Melanocyte of skin (primary cell): ENCODE measurements around the gene CDR2L. TPM values are rescaled to one million over a fixed set of nuclear protein-coding genes. Genes with fewer than 3 reads are reported as not detected.

Experiments used
- small RNA-seq, 2 donors: library from RNA; depleted of rRNA; stranded (forward); fragments of <200 nt; gene quantifications; one replicate each; pipeline ENCODE3, GENCODE V24; 2012
- total RNA-seq, 2 donors: library from RNA; depleted of rRNA; stranded (reverse); fragments of >200 nt; gene quantifications; 2 replicates each; pipeline ENCODE4 v1.2.3, GENCODE V29; 2012

CDR2L gene
- 1 to 10 TPM; 4.1 to 6.0 TPM for total RNA-seq

DNA sequence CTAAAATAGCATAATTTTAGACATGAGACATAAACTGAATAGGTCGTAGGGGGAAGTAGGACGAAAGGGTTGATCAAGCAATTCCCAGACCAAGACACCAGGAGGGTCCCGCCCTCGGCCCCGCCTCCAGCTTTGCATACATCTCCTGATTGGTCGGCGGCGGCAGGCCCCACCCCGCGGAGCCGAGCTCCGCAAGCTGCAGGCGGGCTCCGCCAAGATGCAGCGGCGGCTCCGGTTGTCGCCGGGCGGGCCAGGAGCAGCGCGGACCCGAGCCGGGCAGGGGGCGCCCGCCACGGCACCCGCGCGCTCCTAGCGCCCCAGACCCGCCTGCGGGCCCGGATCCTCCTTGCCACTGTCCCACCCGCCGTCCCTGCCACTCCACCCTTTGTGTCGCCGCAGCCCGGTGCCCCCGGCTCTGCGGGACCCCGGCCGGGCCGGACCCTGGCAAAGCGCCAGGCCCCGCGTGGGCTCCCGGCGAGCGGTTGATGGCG lies at the start of gene CDR2L:
CDR2L (plus strand) TSS at position 215 of the 491 bp plus-strand sequence. CDS start 412 bp downstream, outside the sequence.

DNA sequence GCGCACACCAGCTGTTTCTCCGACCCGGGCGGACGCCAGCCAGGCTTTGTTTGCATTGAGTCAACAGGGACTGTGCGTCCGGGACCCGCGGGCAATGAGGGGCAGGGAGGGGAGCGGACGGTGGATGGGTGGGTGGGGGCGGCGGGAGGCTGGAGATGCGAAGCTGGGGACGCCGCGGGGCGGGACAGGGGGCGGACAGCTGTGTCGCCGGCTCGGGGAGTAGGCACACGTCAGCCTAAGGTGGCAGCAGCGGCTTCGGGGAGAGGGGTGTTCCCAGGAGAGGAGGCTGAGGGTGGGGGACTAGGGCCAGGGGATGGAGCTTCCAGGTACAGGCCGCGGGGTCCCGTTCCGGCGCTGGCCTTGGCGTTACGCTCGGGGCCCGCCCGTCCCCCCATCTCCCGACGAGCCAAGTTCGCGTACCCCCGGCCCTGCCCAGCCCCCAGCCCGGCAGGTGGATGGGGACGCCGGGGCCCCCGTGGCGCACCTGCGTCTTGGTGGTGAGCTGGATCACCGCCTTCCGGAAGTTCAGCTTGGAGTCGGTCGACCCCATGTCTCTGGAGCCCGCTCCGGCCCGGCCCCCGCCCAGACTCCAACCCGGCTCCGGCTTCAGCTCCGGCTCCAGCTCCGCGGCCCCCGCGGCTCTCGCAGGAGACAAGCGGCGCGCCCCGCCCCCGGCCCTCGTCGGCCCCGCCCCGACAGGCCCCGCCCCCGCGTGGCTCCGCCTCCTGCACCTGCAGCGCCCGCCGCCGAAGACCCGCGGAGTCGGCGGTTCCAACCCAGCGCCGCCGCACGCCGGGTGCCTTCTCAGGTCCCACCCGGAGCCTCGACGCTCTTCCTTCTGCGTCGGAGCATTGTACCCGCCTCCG lies 15.1 kb upstream of the CDR2L start, which contains the start of gene HID1:
HID1 (minus strand) TSS at position 653 of the 866 bp plus-strand sequence; CDS start at position 550, 103 bp downstream.

DNA sequence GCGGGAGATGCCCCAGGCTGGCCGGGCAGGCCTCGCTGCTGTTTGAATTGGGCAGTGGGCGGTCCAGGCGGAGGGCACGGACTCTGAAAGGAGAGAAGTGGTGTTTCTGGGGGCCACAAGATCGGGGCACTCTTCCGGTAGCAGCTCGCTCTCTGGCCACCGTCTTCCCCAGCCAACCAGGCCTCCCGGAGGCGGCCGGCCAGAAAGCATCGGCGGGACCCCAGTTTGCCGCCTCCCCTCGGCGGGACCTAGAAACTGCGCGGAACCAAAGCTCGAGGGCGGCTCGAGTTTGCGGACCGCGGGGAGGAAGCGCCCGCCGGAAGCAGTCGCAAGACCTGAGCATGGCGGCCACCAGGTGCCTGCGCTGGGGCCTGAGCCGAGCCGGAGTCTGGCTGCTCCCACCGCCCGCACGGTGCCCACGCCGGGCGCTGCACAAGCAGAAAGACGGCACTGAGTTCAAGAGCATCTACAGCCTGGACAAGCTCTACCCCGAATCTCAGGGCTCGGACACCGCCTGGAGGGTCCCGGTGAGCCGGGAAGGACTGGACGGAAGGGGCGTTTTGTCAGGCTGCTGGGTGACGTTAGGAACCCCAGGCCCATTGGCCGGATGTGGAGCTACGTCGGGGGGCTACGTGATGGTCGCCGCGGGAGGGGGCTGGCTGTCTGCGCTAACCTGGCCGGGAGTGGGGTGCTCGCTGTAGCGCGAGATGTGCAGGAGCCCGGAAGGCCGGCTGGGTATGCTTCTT lies 25.1 kb downstream of the CDR2L start, which contains the start of gene MRPL58:
MRPL58 (plus strand) TSS at position 325 of the 746 bp plus-strand sequence; CDS start at position 342, 17 bp downstream.

DNA sequence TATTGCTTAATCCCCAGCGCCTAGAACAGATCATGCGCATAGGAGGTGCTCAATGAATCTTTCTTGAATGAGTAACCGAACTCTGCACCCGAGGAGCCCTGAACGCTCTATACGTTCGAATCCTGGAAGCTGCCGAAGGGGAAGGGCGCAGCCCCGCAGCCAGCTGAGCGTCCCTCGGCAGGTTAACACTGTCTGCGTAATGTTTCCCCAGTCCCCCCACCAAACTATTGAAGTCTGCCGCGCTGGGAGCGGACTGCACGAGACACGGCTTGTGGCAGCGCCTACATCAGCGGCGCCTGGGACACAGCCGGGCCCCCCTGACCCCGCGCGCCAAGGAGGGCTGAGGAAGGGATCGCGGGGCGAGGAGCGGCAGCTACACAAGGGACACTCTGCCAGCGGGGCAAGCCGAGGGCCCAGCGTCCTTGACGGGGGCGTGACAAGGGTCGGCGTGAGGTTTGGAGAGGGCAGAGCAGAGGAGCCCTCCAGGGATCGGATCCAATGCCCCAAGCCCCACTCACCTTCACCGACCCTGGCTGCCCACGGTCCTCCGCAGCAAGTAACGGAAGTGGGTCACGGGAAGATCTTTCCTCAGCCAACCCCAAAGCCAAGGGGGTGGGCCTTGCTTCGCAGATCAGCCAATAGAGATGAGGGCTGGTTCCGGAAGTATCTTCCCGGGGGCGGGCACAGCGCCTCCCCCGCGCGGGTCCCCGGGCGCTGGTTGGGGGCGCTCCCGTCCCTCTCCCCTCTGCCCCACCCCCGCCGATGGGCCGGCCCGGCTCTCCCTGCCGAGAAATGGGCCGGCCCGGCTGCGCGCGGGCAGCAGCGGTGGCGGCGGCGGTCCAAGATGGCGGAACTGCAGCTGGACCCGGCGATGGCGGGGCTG lies 59.2 kb downstream of the CDR2L start, which contains the start of the genes ATP5PD and KCTD2:
ATP5PD (minus strand) TSS at position 563 of the 883 bp plus-strand sequence. CDS start 4,319 bp downstream, outside the sequence.
KCTD2 (plus strand) TSS at position 819 of the 883 bp plus-strand sequence; CDS start at position 845, 26 bp downstream.

Small RNAs within 50 kb of the gene (small RNA-seq; reads per million reads assigned to genes)
- 0 reads per million in 2 donors for gene RN7SL573P
- gene RNU6-362P: 0 reads per million in 2 donors

Other genes with a start within 250 kb of the CDR2L start
- gene NHERF1, start 239.0 kb upstream of the CDR2L start, total RNA-seq: 10 to 100 TPM in 1 of 2 donors, 1 to 10 TPM in 1; 8.9 to 21.6 TPM
- gene NAT9, start 211.3 kb upstream of the CDR2L start, total RNA-seq: 10 to 100 TPM; 18.6 to 23.0 TPM
- not detected for gene GRIN2C, start 127.7 kb upstream of the CDR2L start, total RNA-seq
- gene FDXR, start 114.6 kb upstream of the CDR2L start, total RNA-seq: 10 to 100 TPM; 16.9 to 22.3 TPM
- gene FADS6, start 94.0 kb upstream of the CDR2L start, total RNA-seq: not detected
- gene USH1G, start 64.4 kb upstream of the CDR2L start, total RNA-seq: not detected
- not detected for gene OTOP2, start 63.4 kb upstream of the CDR2L start, total RNA-seq
- gene OTOP3, start 51.7 kb upstream of the CDR2L start, total RNA-seq: not detected
- not detected for gene HID1, start 14.9 kb upstream of the CDR2L start, total RNA-seq
- gene MRPL58, start 25.0 kb downstream of the CDR2L start, total RNA-seq: 10 to 100 TPM; 29.3 to 36.0 TPM
- gene ATP5PD, start 59.3 kb downstream of the CDR2L start, total RNA-seq: 100 to 1,000 TPM; 218 to 264 TPM
- 10 to 100 TPM; 16.0 to 20.0 TPM for gene KCTD2, start 59.6 kb downstream of the CDR2L start, total RNA-seq
- 10 to 100 TPM; 12.0 to 17.0 TPM for gene SLC16A5, start 100.3 kb downstream of the CDR2L start, total RNA-seq
- 1 to 10 TPM; 3.8 to 4.0 TPM for gene ARMC7, start 122.3 kb downstream of the CDR2L start, total RNA-seq
- 10 to 100 TPM; 40.3 to 42.6 TPM for gene NT5C, start 144.1 kb downstream of the CDR2L start, total RNA-seq
- 100 to 1,000 TPM; 109 to 238 TPM for gene JPT1, start 166.9 kb downstream of the CDR2L start, total RNA-seq
- gene SUMO2, start 195.3 kb downstream of the CDR2L start, total RNA-seq: 10 to 100 TPM; 55.1 to 86.6 TPM
- gene NUP85, start 218.0 kb downstream of the CDR2L start, total RNA-seq: 10 to 100 TPM; 36.8 to 59.9 TPM